ENCODE results near the gene CIP2A.

CIP2A gene

DNA sequence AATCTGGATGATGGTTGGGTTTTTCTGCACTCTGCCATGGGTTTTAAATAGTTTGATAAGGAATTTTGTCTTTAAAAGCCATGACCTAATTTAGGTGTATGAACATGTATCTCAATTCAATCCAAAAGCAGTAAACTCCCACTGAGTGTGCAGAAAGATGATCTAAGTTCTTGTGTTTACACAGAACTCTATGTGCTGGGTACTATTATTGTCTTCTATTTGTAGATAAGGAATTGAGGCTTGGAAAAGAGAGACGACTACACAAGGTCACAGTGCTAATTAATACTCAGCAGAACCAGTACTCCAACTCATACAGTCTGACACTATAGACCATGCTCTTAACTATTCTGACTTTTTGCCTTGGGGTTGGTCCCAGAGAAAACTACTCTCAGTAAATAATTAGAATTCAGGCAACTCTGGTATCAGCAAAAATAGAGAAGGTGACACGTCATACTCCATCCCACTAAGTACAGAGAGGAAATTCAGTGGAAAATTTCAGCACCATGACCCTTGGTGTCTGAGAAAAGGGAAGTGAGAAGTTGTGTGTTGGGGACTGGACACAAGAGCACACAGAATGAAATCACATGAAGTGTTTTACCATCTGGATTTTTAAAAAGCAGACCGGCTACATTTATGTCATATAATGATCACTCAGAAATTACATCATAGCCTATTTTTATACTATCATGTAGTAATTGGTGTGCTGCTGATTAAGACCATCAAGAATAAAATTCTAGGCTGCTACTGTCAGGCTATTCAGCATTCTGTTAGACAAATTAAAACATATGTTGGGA is 60.6 kb downstream of the CIP2A start:
- no peak overlapping the region for H3K4me3 ChIP-seq (ENCODE audit: low read depth, low read length)
- TF ChIP-seq, protein P1, sequence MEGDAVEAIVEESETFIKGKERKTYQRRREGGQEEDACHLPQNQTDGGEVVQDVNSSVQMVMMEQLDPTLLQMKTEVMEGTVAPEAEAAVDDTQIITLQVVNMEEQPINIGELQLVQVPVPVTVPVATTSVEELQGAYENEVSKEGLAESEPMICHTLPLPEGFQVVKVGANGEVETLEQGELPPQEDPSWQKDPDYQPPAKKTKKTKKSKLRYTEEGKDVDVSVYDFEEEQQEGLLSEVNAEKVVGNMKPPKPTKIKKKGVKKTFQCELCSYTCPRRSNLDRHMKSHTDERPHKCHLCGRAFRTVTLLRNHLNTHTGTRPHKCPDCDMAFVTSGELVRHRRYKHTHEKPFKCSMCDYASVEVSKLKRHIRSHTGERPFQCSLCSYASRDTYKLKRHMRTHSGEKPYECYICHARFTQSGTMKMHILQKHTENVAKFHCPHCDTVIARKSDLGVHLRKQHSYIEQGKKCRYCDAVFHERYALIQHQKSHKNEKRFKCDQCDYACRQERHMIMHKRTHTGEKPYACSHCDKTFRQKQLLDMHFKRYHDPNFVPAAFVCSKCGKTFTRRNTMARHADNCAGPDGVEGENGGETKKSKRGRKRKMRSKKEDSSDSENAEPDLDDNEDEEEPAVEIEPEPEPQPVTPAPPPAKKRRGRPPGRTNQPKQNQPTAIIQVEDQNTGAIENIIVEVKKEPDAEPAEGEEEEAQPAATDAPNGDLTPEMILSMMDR (IDR thresholded peaks at IDR 0.05; ENCODE audit: borderline replicate concordance, insufficient read depth, low read depth, low read length) = no peak

DNA sequence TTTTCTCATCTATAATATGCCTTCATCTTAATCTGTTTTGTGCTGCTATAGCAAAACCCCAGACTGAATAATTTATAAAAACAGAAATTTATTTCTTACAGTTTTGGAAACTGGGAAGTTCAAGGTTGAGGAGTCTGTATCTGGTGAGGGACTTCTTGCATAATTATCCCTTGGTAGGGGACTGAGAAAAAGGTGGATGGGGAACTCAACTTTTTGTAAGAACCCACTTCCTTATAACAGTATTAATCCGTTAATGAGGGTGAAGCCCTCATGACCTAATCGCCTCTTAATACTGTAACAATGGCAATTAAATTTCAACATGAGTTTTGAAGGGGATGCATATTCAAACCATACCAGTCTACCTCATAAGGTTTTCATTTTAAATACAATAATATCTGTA is 61.4 kb downstream of the CIP2A start:
- TF ChIP-seq, protein P1 (IDR thresholded peaks at IDR 0.05; ENCODE audit: borderline replicate concordance, insufficient read depth, low read depth, low read length) = no peak

DNA sequence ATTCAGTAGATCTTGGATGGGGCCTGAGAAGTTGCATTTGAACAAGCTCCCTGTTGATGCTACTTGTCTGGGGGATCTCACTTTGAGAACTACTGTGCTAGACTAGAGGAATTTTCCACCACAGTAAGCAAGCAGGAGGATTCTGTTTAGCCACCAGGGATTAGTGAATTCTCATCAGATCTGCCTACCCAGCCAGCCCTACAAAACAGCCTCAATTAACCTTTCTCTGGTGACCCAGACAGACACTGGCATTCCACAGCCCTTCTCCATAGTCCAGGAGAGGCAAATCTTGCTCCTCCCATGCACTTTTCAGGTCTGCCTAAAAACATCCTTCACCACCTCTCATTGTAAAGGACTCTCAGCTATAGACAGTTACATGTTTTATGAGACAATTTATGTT is 62.1 kb downstream of the CIP2A start:
- TF ChIP-seq, protein P1 (IDR thresholded peaks at IDR 0.05; ENCODE audit: borderline replicate concordance, insufficient read depth, low read depth, low read length) = no peak
- no peak overlapping the region for H3K4me3 ChIP-seq (ENCODE audit: low read depth, low read length)

More for the DNA sequence above, 61.4 kb downstream of the CIP2A start:
- H3K4me3 ChIP-seq (ENCODE audit: low read depth, low read length) = no peak overlapping the region

DNA sequence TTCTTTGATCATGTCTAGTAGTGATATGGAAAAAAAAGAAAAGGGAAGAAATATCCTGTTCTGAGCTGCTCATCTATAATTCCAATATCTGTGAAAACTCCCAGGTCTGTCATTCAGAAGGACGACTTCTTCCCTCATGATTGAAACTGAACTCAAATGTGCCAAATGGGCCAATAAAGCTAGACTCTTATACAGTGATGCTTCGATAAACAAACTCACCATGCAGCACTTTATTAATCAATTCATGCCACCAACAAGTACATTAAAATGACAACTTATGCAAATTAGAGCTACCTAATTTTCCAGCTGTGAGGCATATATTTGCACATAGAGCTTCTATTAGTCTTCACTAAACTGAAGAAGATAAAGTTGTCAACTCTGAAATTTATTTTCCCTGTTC is 63.3 kb downstream of the CIP2A start:
- TF ChIP-seq, protein P1 (IDR thresholded peaks at IDR 0.05; ENCODE audit: borderline replicate concordance, insufficient read depth, low read depth, low read length) = no peak
- no peak overlapping the region for H3K4me3 ChIP-seq (ENCODE audit: low read depth, low read length)

DNA sequence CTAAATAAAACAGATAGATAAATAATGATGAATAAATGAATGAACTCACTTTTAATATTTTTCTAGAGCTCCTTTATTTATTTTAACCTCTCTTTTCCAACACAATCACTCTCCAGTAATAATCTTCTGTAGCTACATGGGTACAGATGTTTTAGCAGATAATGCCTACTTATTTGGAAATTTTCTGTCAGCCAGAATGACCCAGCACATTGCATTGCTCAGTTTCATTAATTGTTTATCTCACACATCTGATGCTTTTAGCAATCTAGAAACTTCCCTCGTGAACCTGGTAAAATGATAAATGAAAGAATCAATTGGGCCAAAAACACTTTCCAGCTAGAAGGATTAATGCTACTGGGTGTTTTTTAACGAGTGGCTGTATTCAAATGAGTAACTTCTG is 64.0 kb downstream of the CIP2A start:
- no peak overlapping the region for H3K4me3 ChIP-seq (ENCODE audit: low read depth, low read length)
- TF ChIP-seq, protein P1 (IDR thresholded peaks at IDR 0.05; ENCODE audit: borderline replicate concordance, insufficient read depth, low read depth, low read length) = no peak

DNA sequence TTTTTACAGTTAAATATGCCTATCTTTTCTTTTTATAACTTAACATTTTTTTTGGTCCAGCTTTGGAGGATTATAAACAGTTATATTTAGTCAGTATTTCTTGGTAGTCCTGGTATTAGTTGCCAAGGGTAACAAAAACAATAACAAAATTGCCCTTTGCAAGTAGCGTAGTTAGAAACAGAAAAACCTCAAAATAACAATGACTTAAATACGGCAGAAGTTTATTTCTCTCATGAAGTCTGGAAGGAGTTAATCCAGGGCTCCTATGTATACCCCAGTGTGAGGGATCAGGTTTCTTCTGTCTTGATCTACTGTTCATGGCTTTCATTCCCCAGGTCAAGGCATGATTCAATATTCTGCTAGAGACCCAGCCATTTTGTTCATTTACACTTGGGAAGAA is 64.7 kb downstream of the CIP2A start:
- TF ChIP-seq, protein P1 (IDR thresholded peaks at IDR 0.05; ENCODE audit: borderline replicate concordance, insufficient read depth, low read depth, low read length) = no peak

DNA sequence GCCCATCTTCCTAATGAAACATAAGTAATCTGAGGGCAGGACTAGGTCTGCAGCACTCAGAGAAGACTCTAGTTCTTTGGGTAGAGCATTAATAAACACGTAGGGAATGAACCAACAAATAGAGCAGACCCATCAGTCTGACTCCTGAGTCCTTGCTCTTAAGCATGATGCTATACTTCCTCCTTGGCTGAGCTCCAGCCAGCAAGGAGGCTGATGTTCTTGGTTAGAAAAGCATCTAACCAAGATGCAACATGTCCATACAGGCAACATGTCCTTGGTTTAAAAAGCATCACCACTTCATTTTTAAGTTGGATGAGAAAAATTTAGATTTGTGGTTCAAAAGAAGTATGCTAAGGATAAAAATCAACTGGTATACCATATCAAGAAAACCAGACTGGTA is 70.3 kb downstream of the CIP2A start:
- H3K4me3 ChIP-seq (ENCODE audit: low read depth, low read length) = no peak overlapping the region
- TF ChIP-seq, protein P1 (IDR thresholded peaks at IDR 0.05; ENCODE audit: borderline replicate concordance, insufficient read depth, low read depth, low read length) = no peak

More for the DNA sequence above, 64.7 kb downstream of the CIP2A start:
- H3K4me3 ChIP-seq (ENCODE audit: low read depth, low read length) = no peak overlapping the region

Data from GM12875 (cell line).